Naive thymus-derived CD8-positive, alpha-beta T cell (primary cell): ENCODE measurements around the gene NAALADL2. TPM values are rescaled to one million over a fixed set of nuclear protein-coding genes. Genes with fewer than 3 reads are reported as not detected.

Source experiments
- ATAC-seq, 2 donors: fragments of 150-1000 bp; cut with Tn5 transposase in 1 of 2; sonication (Bioruptor Pico), chemical (Tn5 transposase) in 1 of 2; 1 replicate in 1 of 2; 2 replicates in 1 of 2; pipeline ENCODE4 v1.10.0; 2021; ENCODE audit warnings: mild to moderate bottlenecking in 2 of 2, moderate library complexity in 2 of 2
- POLR2A ChIA-PET: fragments of 350-600 bp; sonication (Branson Sonifier 250); formaldehyde crosslinking; loops from one replicate; lab custom pipeline; 2021; ENCODE audit warnings: antibody characterized with exemption; lab: Charles Lee
- DNase-seq, 10 donors: peaks; one replicate each; pipeline versions ENCODE4 v3.0.0 to v3.0.0-alpha.2; 2020 to 2022
- H3K27ac Mint-ChIP-seq, 10 donors: one replicate each; pipeline ENCODE4 v1.8.0; 2020 to 2022; ENCODE audit warnings: mild to moderate bottlenecking in 10 of 10, mixed read lengths in 10 of 10, moderate library complexity in 4 of 10, inconsistent platforms in 1 of 10
- H3K27me3 Mint-ChIP-seq, 5 donors: one replicate each; pipeline ENCODE4 v1.8.0; 2021 to 2022; ENCODE audit warnings: mixed read lengths in 5 of 5
- H3K36me3 Mint-ChIP-seq, 3 donors: one replicate each; pipeline ENCODE4 v1.8.0; 2020 to 2022; ENCODE audit warnings: mixed read lengths in 3 of 3, mild to moderate bottlenecking in 2 of 3, inconsistent platforms in 1 of 3
- H3K4me1 Mint-ChIP-seq, 4 donors: one replicate each; pipeline ENCODE4 v1.8.0; 2021 to 2022; ENCODE audit warnings: mixed read lengths in 4 of 4
- H3K4me3 Mint-ChIP-seq, 10 donors: one replicate each; pipeline ENCODE4 v1.8.0; 2020 to 2022; ENCODE audit warnings: mild to moderate bottlenecking in 10 of 10, mixed read lengths in 10 of 10, moderate library complexity in 6 of 10, inconsistent platforms in 1 of 10
- H3K9me3 Mint-ChIP-seq, 9 donors: one replicate each; pipeline ENCODE4 v1.8.0; 2020 to 2022; ENCODE audit warnings: mixed read lengths in 9 of 9, mild to moderate bottlenecking in 3 of 9, inconsistent platforms in 1 of 9, moderate library complexity in 1 of 9
- polyA plus RNA-seq, 3 donors: library from polyadenylated mRNA; unstranded; fragments of 300-500 nt; fragmentation: Illumina TruSeq; gene quantifications; one replicate each; pipeline ENCODE4 v1.2.3, GENCODE V29; 2021
- total RNA-seq, 8 experiments: library from RNA in 2 of 8; stranded (reverse) in 2 of 8; gene quantifications; one replicate each; pipeline ENCODE4 v1.2.3 and lab custom pipeline; 2021 to 2026

Gene NAALADL2
- total and polyA plus RNA-seq, 5 experiments from 2014 or later: 0.44 to 1.3 (median 0.88) TPM; not detected in 1

DNA sequence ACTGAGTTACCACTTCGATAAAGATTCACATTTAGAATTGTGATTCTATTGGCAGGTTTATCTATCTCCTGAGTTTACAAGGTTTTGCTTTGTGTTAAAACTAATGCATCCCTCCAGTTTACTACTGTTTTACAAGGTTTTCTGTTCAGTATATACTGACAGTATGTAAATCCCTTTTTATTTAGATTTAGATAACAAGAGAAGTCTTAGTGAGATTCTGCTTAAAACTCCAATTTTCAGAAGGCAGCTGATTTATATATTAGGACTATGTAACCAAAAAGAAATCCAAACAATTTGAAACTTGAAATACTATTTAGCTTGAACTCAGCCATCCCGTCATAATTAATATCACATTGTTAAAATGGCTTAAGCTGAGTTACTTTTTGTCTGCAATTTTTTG lies 619.2 kb downstream of the NAALADL2 start:
- no peaks in the 10 kb centered on the region for H3K36me3 Mint-ChIP-seq
- DNase-seq: no peak
- no peaks in the 10 kb centered on the region for H3K4me1 Mint-ChIP-seq
- ATAC-seq: no peak
- H3K4me3 Mint-ChIP-seq: no peak overlapping the region
- no peak overlapping the region for H3K27ac Mint-ChIP-seq
- H3K9me3 Mint-ChIP-seq: peaks cover 0 to 6% (median 0%) of the 10 kb centered on the region in 9 donors
- H3K27me3 Mint-ChIP-seq: no peaks in the 10 kb centered on the region
- POLR2A ChIA-PET: no interaction called here

DNA sequence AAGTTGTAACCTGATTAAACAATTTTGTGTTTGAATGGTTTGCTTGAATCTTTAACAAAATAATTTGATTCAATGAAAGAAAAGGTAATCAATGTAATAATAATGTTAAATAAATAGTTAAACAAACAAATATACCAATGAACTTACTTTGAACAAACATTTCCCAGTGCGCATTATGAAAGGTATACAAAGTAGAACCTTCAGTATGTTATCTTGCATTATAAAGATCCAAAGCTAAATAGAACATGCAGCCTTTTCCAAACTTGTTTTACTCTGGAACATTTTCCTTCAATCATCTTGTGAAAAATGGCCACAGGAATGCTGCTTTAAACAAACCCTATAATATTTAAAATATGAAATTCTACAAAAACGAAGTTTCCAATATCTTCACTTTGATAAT lies 620.0 kb downstream of the NAALADL2 start:
- ATAC-seq (no peak), DNase-seq (no peak)
- POLR2A ChIA-PET: no interaction called here
- H3K27me3 Mint-ChIP-seq: no peaks in the 10 kb centered on the region
- H3K27ac Mint-ChIP-seq: no peak overlapping the region
- H3K4me1 Mint-ChIP-seq: no peaks in the 10 kb centered on the region
- peaks cover 0 to 6% (median 0%) of the 10 kb centered on the region in 9 donors for H3K9me3 Mint-ChIP-seq
- H3K4me3 Mint-ChIP-seq: no peak overlapping the region
- no peaks in the 10 kb centered on the region for H3K36me3 Mint-ChIP-seq

DNA sequence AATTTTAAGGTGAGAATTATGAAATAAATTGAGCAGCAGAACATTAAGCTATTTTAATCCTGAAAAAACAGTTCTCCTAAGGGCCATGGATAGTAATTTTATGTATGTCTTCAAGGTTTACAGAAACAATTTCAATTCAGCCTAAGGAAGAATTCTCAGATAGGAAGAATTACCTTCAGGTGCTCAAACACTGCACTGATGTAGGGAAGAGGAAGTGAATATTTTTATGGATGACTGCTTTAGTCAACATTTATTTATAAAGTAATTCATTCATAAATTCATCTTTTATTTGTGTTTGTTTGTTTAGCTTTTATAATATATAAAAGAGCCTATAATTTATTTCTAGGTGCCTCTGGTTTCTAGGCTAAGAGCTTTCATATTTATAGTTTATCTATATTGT lies 620.7 kb downstream of the NAALADL2 start:
- H3K27ac Mint-ChIP-seq: no peak overlapping the region
- H3K4me3 Mint-ChIP-seq: no peak overlapping the region
- H3K9me3 Mint-ChIP-seq: peaks cover 0 to 3% (median 0%) of the 10 kb centered on the region in 9 donors
- POLR2A ChIA-PET: no interaction called here
- no peaks in the 10 kb centered on the region for H3K36me3 Mint-ChIP-seq
- DNase-seq: no peak
- no peaks in the 10 kb centered on the region for H3K27me3 Mint-ChIP-seq
- no peaks in the 10 kb centered on the region for H3K4me1 Mint-ChIP-seq
- ATAC-seq: no peak

- Mint-ChIP-seq H3K27ac (no peak overlapping the region), H3K4me1 (no peaks in the 10 kb centered on the region), H3K4me3 (no peak overlapping the region), H3K27me3 (no peaks in the 10 kb centered on the region), H3K36me3 (no peaks in the 10 kb centered on the region), H3K9me3 (peaks cover 0 to 2% (median 0%) of the 10 kb centered on the region in 9 donors)
- ATAC-seq: no peak
- no peak for DNase-seq
- POLR2A ChIA-PET: no interaction called here
Observed at GRCh38 chr3:175484666-175485065, 625.5 kb downstream of the NAALADL2 start.

- Mint-ChIP-seq H3K9me3 (peaks cover 0 to 2% (median 0%) of the 10 kb centered on the region in 9 donors), H3K4me3 (no peak overlapping the region), H3K27me3 (no peaks in the 10 kb centered on the region), H3K36me3 (no peaks in the 10 kb centered on the region), H3K4me1 (no peaks in the 10 kb centered on the region), H3K27ac (no peak overlapping the region)
- ATAC-seq (no peak), DNase-seq (no peak)
- POLR2A ChIA-PET: no interaction called here
Observed at GRCh38 chr3:175485436-175485835, 626.3 kb downstream of the NAALADL2 start.

- no peaks in the 10 kb centered on the region for H3K4me1 Mint-ChIP-seq
Observed at GRCh38 chr3:175486255-175486654, 627.1 kb downstream of the NAALADL2 start.

GRCh38 chr3:175489406-175489805 lies 630.3 kb downstream of the NAALADL2 start:
- no peaks in the 10 kb centered on the region for H3K27me3 Mint-ChIP-seq
- DNase-seq: no peak
- no peak overlapping the region for H3K4me3 Mint-ChIP-seq
- no peak for ATAC-seq
- POLR2A ChIA-PET: no interaction called here
- H3K27ac Mint-ChIP-seq: no peak overlapping the region
- H3K4me1 Mint-ChIP-seq: no peaks in the 10 kb centered on the region
- H3K36me3 Mint-ChIP-seq: no peaks in the 10 kb centered on the region
- peaks cover 0 to 2% (median 0%) of the 10 kb centered on the region in 9 donors for H3K9me3 Mint-ChIP-seq

More at GRCh38 chr3:175486255-175486654, 627.1 kb downstream of the NAALADL2 start:
- no peak overlapping the region for H3K27ac Mint-ChIP-seq
- H3K27me3 Mint-ChIP-seq: no peaks in the 10 kb centered on the region
- POLR2A ChIA-PET: no interaction called here
- DNase-seq: no peak
- no peaks in the 10 kb centered on the region for H3K36me3 Mint-ChIP-seq
- no peak for ATAC-seq
- H3K4me3 Mint-ChIP-seq: no peak overlapping the region
- peaks cover 0 to 2% (median 0%) of the 10 kb centered on the region in 9 donors for H3K9me3 Mint-ChIP-seq

DNA sequence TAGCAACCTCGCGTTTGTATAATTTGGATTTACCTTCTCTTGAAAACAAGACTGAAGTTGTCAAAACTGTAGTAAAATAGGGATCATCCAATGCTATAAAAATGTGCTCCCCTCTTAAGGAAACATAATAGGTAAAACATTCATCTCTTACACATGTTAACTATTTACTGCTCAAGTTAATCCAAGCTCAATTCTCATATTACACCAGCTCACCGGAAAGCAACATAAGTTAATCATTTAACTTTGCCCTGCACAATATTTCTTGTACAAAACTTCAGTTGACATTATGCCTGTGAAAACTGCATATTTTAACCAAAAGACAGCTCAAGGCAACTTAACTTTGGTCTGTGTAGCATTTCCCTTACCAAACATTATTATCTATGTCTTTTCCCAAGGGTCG lies 634.2 kb downstream of the NAALADL2 start:
- H3K27me3 Mint-ChIP-seq: no peaks in the 10 kb centered on the region
- H3K4me3 Mint-ChIP-seq: no peak overlapping the region
- H3K27ac Mint-ChIP-seq: no peak overlapping the region
- no peaks in the 10 kb centered on the region for H3K36me3 Mint-ChIP-seq
- POLR2A ChIA-PET: no interaction called here
- no peaks in the 10 kb centered on the region for H3K4me1 Mint-ChIP-seq
- DNase-seq (no peak), ATAC-seq (no peak)
- peaks cover 0 to 9% (median 0%) of the 10 kb centered on the region in 9 donors for H3K9me3 Mint-ChIP-seq

DNA sequence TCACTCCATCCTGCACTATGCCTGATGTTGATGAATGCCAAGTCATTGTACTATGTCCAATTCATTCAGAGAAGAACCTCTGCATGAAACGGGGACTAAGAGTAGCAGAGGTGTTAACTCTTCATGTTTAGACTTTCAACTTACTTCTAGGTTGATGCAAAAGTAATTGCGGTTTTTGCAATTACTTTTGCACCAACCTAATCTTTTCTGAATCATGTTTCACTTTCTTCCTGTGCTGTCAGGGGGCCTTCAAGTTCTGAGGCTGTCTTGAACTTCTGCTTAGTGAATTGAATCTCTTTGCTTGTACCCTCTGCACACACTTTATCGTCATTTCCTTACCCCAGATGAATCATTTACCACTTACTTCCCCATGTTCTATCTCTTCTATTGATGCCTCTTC lies 636.2 kb downstream of the NAALADL2 start:
- POLR2A ChIA-PET: no interaction called here
- no peaks in the 10 kb centered on the region for H3K27me3 Mint-ChIP-seq
- H3K27ac Mint-ChIP-seq: no peak overlapping the region
- H3K36me3 Mint-ChIP-seq: no peaks in the 10 kb centered on the region
- no peaks in the 10 kb centered on the region for H3K4me1 Mint-ChIP-seq
- H3K9me3 Mint-ChIP-seq: peaks cover 0 to 9% (median 0%) of the 10 kb centered on the region in 9 donors
- ATAC-seq (no peak), DNase-seq (no peak)
- H3K4me3 Mint-ChIP-seq: no peak overlapping the region

DNA sequence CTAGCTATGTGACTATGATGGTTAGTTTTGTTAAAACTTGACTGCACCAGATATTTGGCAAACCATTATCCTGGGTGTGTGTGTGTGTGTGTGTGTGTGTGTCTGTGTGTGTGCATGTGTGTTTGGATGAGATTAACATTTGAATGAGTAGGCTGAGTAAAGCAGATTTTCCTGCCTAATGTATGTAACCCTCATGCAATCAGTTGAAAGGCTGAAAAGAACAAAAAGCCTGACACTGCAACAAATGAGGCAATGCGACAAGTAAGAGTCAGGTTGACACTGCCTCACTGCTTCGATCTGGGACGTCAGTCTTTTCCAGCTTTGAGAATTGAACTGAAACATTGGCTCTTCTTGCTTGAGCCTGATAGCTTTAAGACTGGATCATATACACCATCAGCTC lies 643.0 kb downstream of the NAALADL2 start:
- ATAC-seq (no peak), DNase-seq (no peak)
- POLR2A ChIA-PET: no interaction called here
- H3K27me3 Mint-ChIP-seq: no peaks in the 10 kb centered on the region
- no peak overlapping the region for H3K4me3 Mint-ChIP-seq
- no peaks in the 10 kb centered on the region for H3K36me3 Mint-ChIP-seq
- H3K27ac Mint-ChIP-seq: no peak overlapping the region
- peaks cover 0 to 17% (median 2%) of the 10 kb centered on the region in 9 donors for H3K9me3 Mint-ChIP-seq
- no peaks in the 10 kb centered on the region for H3K4me1 Mint-ChIP-seq

- Mint-ChIP-seq H3K9me3 (peaks cover 0 to 26% (median 5%) of the 10 kb centered on the region in 9 donors), H3K27ac (no peak overlapping the region), H3K4me1 (no peaks in the 10 kb centered on the region), H3K36me3 (no peaks in the 10 kb centered on the region), H3K4me3 (no peak overlapping the region), H3K27me3 (no peaks in the 10 kb centered on the region)
- no peak for ATAC-seq
- DNase-seq: no peak
- POLR2A ChIA-PET: no interaction called here
Observed at GRCh38 chr3:175511219-175511785, 652.2 kb downstream of the NAALADL2 start.

DNA sequence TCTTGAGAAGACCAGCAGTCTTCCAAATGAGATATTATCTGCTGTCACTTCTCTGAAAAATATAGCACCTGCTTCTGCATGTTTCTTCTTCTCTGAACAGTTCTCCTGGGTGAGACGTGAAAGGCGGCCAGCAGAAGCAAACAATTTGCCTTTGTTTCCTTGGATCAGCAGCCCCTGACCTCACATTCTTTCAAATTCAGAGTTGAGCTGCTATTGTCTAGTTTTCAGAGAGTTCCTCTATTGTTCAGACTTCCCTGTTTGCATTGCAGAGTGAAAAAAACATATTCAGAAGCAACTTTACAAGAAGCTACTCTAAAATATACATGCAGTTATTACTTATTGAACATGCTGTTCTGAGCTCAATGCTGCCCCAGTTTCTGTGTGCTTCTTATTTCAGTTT lies 653.6 kb downstream of the NAALADL2 start:
- DNase-seq (no peak), ATAC-seq (no peak)
- Mint-ChIP-seq H3K9me3 (peaks cover 0 to 21% (median 5%) of the 10 kb centered on the region in 9 donors), H3K27me3 (no peaks in the 10 kb centered on the region), H3K4me1 (no peaks in the 10 kb centered on the region), H3K27ac (no peak overlapping the region), H3K36me3 (no peaks in the 10 kb centered on the region), H3K4me3 (no peak overlapping the region)
- POLR2A ChIA-PET: no interaction called here

DNA sequence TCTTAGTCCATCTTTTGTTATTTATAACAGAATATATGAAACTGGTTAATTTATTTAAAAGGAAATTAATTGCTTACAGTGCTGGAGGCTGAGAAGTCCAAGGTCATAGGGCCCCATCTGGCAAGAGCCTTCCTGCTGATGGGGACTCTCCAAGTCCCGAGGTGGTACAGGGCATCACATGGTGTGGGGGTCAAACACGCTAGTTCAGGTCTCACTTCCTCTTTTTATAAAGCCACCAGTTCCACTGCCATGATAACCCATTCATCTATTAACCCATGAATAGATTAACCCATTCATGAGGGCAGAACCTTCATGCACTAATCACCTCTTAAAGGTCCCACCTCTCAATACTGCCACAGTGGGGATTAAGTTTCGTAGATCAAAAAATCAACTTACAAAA lies 659.3 kb downstream of the NAALADL2 start:
- no peaks in the 10 kb centered on the region for H3K36me3 Mint-ChIP-seq
- DNase-seq (no peak), ATAC-seq (no peak)
- no peaks in the 10 kb centered on the region for H3K4me1 Mint-ChIP-seq
- POLR2A ChIA-PET: no interaction called here
- no peak overlapping the region for H3K27ac Mint-ChIP-seq
- H3K4me3 Mint-ChIP-seq: no peak overlapping the region
- H3K27me3 Mint-ChIP-seq: no peaks in the 10 kb centered on the region
- peaks cover 0 to 6% (median 0%) of the 10 kb centered on the region in 9 donors for H3K9me3 Mint-ChIP-seq

DNA sequence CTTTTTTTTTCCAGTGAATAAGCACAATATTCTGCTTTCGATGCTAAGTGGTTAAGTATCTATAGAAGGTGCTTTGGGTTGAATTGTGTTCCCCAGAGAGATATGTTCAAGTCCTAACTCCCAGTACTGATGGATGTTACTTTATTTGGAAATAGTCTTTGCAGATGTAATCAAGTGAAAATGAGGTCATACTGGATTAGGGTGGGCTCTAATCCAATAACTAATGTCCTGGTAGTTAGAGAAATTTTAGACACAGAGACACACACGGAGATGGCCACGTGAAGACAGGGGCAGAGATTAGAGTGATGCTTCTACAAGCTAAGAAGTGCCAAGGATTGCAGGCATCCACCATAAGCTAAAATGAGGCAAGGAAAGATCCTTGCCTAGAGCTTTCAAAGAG lies 662.3 kb downstream of the NAALADL2 start:
- no peaks in the 10 kb centered on the region for H3K27me3 Mint-ChIP-seq
- no peak overlapping the region for H3K27ac Mint-ChIP-seq
- H3K9me3 Mint-ChIP-seq: peaks cover 0 to 3% (median 0%) of the 10 kb centered on the region in 9 donors
- H3K4me3 Mint-ChIP-seq: no peak overlapping the region
- H3K4me1 Mint-ChIP-seq: peaks cover 0 to 1% (median 0%) of the 10 kb centered on the region in 4 donors
- POLR2A ChIA-PET: no interaction called here
- ATAC-seq: no peak
- no peak for DNase-seq
- H3K36me3 Mint-ChIP-seq: no peaks in the 10 kb centered on the region
